ENCODE data around the gene ACTMAP.
A peak's percentile ranks its signal among the peaks of the same experiment; 100 is the strongest.

DNA sequence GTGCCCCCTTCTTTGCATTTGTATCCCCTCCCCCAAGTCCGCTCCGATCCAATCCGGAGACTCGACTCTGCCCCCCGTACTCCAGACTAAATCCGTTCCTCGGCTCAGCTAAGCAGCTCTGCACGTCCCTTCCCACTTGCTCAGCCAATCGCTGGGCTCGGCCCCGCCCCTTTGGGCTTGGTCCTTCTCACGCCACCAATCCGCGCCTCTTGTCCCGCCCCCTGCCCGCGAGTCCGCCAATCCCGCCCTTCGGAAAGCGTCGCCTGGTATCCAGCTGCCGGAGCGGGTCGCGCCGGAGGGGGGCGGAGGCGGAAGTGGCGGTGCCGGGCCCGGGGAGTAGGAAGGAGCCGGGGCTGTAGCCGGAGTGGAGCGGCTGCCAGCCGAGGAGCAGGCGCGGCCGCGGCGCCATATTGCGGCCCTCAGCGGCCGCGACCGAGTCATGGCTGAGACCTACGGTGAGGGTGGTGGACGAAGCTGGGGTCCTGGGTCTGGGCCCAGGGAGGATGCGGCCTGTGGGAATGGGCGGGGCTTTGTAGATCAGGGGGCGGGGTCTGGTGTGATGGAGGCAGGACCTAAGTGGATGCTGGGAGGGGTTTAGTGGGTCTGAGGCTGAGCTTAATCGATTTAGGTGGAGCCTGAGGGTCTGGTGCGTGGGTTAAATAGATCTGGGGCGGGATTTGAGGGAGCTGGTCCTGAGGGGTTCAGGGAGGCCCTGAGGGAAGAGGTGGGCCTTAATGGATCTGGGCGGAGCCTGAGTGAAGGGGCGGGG lies 27.8 kb upstream of the ACTMAP start, which contains the start of gene RAB4B:
- TF ChIP-seq POLR2A (IDR thresholded peaks at IDR 0.05; ENCODE audit: low read depth, low read length): peak; percentile 85
- no peak; the same call in 1 of the 2 replicates for TF ChIP-seq POLR2AphosphoS5 (IDR thresholded peaks at IDR 0.05; ENCODE audit: low read depth, low read length)

All from GM12892 (cell line).